DOHH2 (cell line): ENCODE results near the gene GCN1.
A peak's percentile ranks its signal among the peaks of the same experiment; 100 is the strongest.

Source experiments
- H3F3A ChIP-seq: fragments of 200-600 bp; sonication (generic), shearing (Covaris generic); 2 replicates; pipeline ENCODE4 v1.6.0; 2016; ENCODE audit warnings: antibody characterized with exemption, mild to moderate bottlenecking; ENCODE audit not compliant: control insufficient read depth, insufficient read depth
- H3K27ac ChIP-seq: fragments of 200-600 bp; sonication (generic); 2 replicates; pipeline ENCODE4 v1.5.1; 2014; ENCODE audit warnings: low read depth, mild to moderate bottlenecking, low read length, moderate library complexity
- H3K27me3 ChIP-seq: fragments of 200-600 bp; sonication (generic); 2 replicates; pipeline ENCODE4 v1.6.1; 2014; ENCODE audit warnings: mild to moderate bottlenecking, low read length, mixed read lengths; ENCODE audit not compliant: control insufficient read depth
- H3K36me3 ChIP-seq: fragments of 200-600 bp; sonication (generic); 2 replicates; pipeline ENCODE4 v1.6.1; 2014; ENCODE audit warnings: mild to moderate bottlenecking, low read length, moderate library complexity, mixed read lengths; ENCODE audit not compliant: control insufficient read depth
- H3K4me1 ChIP-seq: fragments of 200-600 bp; sonication (generic); 2 replicates; pipeline ENCODE4 v1.6.1; 2014; ENCODE audit warnings: mild to moderate bottlenecking, low read length, mixed read lengths; ENCODE audit not compliant: control insufficient read depth
- H3K4me2 ChIP-seq: fragments of 200-600 bp; sonication (generic); 2 replicates; pipeline ENCODE4 v1.6.0; 2014; ENCODE audit warnings: mild to moderate bottlenecking, low read length, moderate library complexity
- H3K4me3 ChIP-seq: fragments of 200-600 bp; sonication (generic); 2 replicates; pipeline ENCODE4 v1.5.1; 2014; ENCODE audit warnings: mild to moderate bottlenecking, low read length, mixed read lengths
- H3K79me2 ChIP-seq: fragments of 200-600 bp; sonication (generic); 2 replicates; pipeline ENCODE4 v1.6.1; 2014; ENCODE audit warnings: mild to moderate bottlenecking, low read length, mixed read lengths; ENCODE audit not compliant: control insufficient read depth
- H3K9me2 ChIP-seq: fragments of 200-600 bp; sonication (generic); replicated peaks from 2 replicates; pipeline ENCODE4 v1.6.1; 2014; ENCODE audit warnings: mild to moderate bottlenecking, low read length, mixed read lengths; ENCODE audit not compliant: control insufficient read depth
- H3K9me3 ChIP-seq: fragments of 200-600 bp; sonication (generic); 2 replicates; pipeline ENCODE4 v1.6.1; 2014; ENCODE audit warnings: antibody characterized with exemption, low read length, mixed read lengths; ENCODE audit not compliant: control insufficient read depth, insufficient read depth
- H4K20me1 ChIP-seq: fragments of 200-600 bp; sonication (generic); 2 replicates; pipeline ENCODE4 v1.6.0; 2014; ENCODE audit warnings: low read depth, mild to moderate bottlenecking, antibody characterized with exemption, low read length, moderate library complexity; ENCODE audit not compliant: control insufficient read depth, insufficient read depth
- CTCF ChIP-seq: fragments of 200-600 bp; sonication (generic); IDR thresholded peaks from one replicate; pipeline ENCODE4 v1.5.1; 2014; ENCODE audit warnings: antibody characterized with exemption, mild to moderate bottlenecking, low read depth, low read length; ENCODE audit not compliant: poor library complexity, severe bottlenecking
- EZH2phosphoT487 ChIP-seq: fragments of 200-600 bp; sonication (generic); IDR thresholded peaks from 2 replicates; pipeline ENCODE4 v1.6.1; 2017; ENCODE audit warnings: borderline replicate concordance, mild to moderate bottlenecking, antibody characterized with exemption, low read length, moderate library complexity, mixed read lengths

The GCN1 gene

GRCh38 chr12:120136093-120136770 lies 58.3 kb downstream of the GCN1 start:
- Histone ChIP-seq H3K9me2 (no peaks in the 10 kb centered on the region), H3K27ac (no peak overlapping the region), H3K79me2 (no peaks in the 10 kb centered on the region), H3K4me2 (no peak overlapping the region), H3K9me3 (no peaks in the 10 kb centered on the region), H3K36me3 (peaks cover 95% of the 10 kb centered on the region), H3K4me3 (no peak overlapping the region), H3K4me1 (peaks cover 22% of the 10 kb centered on the region), H3K27me3 (no peaks in the 10 kb centered on the region), H3F3A (no peaks in the 10 kb centered on the region; the same call in 1 of the 2 replicates), H4K20me1 (no peaks in the 10 kb centered on the region)
- no peak for TF ChIP-seq EZH2phosphoT487

GRCh38 chr12:120134307-120134980 lies 60.1 kb downstream of the GCN1 start:
- Histone ChIP-seq H3F3A (no peaks in the 10 kb centered on the region; the same call in 1 of the 2 replicates), H4K20me1 (no peaks in the 10 kb centered on the region), H3K9me3 (no peaks in the 10 kb centered on the region), H3K79me2 (no peaks in the 10 kb centered on the region), H3K9me2 (no peaks in the 10 kb centered on the region), H3K27me3 (no peaks in the 10 kb centered on the region), H3K36me3 (peaks cover 95% of the 10 kb centered on the region), H3K4me1 (peaks cover 22% of the 10 kb centered on the region), H3K4me2 (no peak overlapping the region), H3K4me3 (no peak overlapping the region), H3K27ac (no peak overlapping the region)
- TF ChIP-seq CTCF: no peak
- no peak for TF ChIP-seq EZH2phosphoT487

GRCh38 chr12:120132863-120133385 lies 61.6 kb downstream of the GCN1 start:
- peaks cover 97% of the 10 kb centered on the region for H3K36me3 ChIP-seq
- peak overlapping the region; percentile 37 for H3K4me2 ChIP-seq
- peak overlapping the region; percentile 29 for H3K27ac ChIP-seq
- no peaks in the 10 kb centered on the region for H3K9me2 ChIP-seq
- H3F3A ChIP-seq: no peaks in the 10 kb centered on the region; the same call in 1 of the 2 replicates
- H4K20me1 ChIP-seq: no peaks in the 10 kb centered on the region
- H3K27me3 ChIP-seq: no peaks in the 10 kb centered on the region
- TF ChIP-seq EZH2phosphoT487 (no peak), CTCF (no peak)
- H3K9me3 ChIP-seq: no peaks in the 10 kb centered on the region
- no peaks in the 10 kb centered on the region for H3K79me2 ChIP-seq
- peaks cover 22% of the 10 kb centered on the region for H3K4me1 ChIP-seq
- H3K4me3 ChIP-seq: no peak overlapping the region
